ENCODE data around the gene HMOX1.

HMOX1 gene

DNA sequence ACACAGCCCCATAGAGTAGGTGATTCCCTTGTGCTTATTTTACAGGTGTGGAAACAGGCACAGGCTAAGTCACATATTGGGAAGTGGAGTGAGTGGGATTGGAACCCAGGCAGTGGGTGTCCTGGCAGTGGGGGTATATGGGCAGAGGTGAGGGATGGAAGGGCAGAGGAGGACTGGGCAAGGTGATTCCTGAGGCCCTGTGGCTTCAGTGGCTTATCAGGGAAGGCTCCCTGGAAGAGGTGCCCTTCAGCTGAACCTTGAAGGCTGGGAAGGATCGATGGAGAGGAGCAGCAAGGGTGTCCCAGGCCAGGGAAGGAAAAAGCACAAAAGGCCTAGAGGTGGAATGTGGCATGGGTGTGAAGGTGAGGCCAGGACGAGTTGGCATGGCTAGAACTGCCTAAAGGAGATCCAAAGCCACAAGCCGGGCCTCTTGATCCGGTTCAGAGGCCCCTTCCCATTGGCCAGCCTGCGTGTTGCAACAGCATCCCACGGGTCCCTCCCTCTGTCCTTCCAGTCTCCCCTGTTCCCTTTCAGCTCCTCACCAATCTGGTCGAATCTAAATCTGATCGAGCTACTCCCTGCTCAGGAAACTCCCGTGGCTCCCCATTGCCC is 60.7 kb downstream of the HMOX1 start:
- H3K4me1 ChIP-seq (ENCODE audit: insufficient read depth, low read length): no peaks in the 10 kb centered on the region
- no peaks in the 10 kb centered on the region for H3K9me3 ChIP-seq (ENCODE audit: low read length)
- H2AFZ ChIP-seq (ENCODE audit: low read depth, low read length): no peak overlapping the region
- no peaks in the 10 kb centered on the region for H3K27me3 ChIP-seq (ENCODE audit: insufficient read depth, low read length)
- no peak overlapping the region for H3K4me3 ChIP-seq (ENCODE audit: low read length)
- no peaks in the 10 kb centered on the region for H3K36me3 ChIP-seq (ENCODE audit: insufficient read depth, low read length)

DNA sequence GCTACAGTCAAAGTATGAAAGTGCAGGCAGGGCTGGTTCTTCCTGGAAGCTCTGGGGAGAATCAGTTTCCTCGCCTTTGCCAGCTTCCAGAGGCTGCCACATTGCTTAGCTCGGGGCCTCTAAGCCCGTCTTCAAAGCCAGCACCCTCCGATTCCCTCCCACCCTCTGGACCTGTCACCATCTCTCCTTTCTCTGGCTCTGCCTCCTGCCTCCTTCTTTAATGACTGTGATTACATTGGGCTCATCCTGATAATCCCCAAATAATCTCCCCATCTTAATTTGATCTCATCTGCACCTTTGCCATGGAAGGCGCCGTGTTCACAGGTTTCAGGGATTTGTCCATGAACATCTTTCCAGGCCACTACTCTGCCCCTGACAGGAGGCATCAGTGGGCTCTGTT is 61.6 kb downstream of the HMOX1 start:
- H3K9me3 ChIP-seq (ENCODE audit: low read length): no peaks in the 10 kb centered on the region
- H2AFZ ChIP-seq (ENCODE audit: low read depth, low read length): no peak overlapping the region
- H3K4me3 ChIP-seq (ENCODE audit: low read length): no peak overlapping the region
- no peaks in the 10 kb centered on the region for H3K36me3 ChIP-seq (ENCODE audit: insufficient read depth, low read length)
- H3K4me1 ChIP-seq (ENCODE audit: insufficient read depth, low read length): no peaks in the 10 kb centered on the region
- no peaks in the 10 kb centered on the region for H3K27me3 ChIP-seq (ENCODE audit: insufficient read depth, low read length)

DNA sequence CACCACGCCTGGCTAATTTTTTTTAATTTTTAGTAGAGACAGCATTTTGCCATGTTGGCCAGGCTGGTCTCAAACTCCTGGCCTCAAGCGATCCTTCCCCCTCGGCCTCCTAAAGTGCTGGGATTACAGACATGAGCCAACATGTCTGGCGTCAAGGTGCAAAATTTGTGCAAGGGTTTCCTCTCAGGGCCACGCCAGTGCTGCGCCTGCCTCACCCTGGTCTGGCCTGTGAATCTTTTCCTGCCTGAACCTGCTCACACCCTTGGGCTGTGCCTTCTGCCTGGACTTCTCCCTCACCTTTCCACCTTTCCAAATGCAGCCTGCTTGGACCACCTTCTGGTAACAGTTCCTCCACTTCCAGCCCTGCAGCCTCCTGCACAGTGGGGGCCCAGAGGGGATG is 62.4 kb downstream of the HMOX1 start:
- no peaks in the 10 kb centered on the region for H3K9me3 ChIP-seq (ENCODE audit: low read length)
- no peaks in the 10 kb centered on the region for H3K27me3 ChIP-seq (ENCODE audit: insufficient read depth, low read length)
- peaks cover 1% of the 10 kb centered on the region for H3K36me3 ChIP-seq (ENCODE audit: insufficient read depth, low read length)

More for the DNA sequence above, 62.4 kb downstream of the HMOX1 start:
- Histone ChIP-seq H3K4me1 (ENCODE audit: insufficient read depth, low read length) (no peaks in the 10 kb centered on the region), H2AFZ (ENCODE audit: low read depth, low read length) (no peak overlapping the region), H3K4me3 (ENCODE audit: low read length) (no peak overlapping the region)

All from neuron (in vitro differentiated cells).